ENCODE results near the gene VASH1.

GRCh38 chr14:76760331-76761135, 735 bp upstream of the VASH1 start:
- no peak for TF ChIP-seq KDM1A (IDR thresholded peaks at IDR 0.05; ENCODE audit: low read depth)
- no peak for TF ChIP-seq POLR2A (IDR thresholded peaks at IDR 0.05; ENCODE audit: low read length)
- no peak for TF ChIP-seq CTCF (IDR thresholded peaks at IDR 0.05)
- TF ChIP-seq NR3C1 (IDR thresholded peaks at IDR 0.05) = no peak
- TF ChIP-seq PHF8 (IDR thresholded peaks at IDR 0.05; ENCODE audit: borderline replicate concordance, low read depth) = no peak
- no peak for TF ChIP-seq RNF2 (IDR thresholded peaks at IDR 0.05; ENCODE audit: borderline replicate concordance, low read depth)
- no peak for TF ChIP-seq RCOR1 (IDR thresholded peaks at IDR 0.05; ENCODE audit: low read depth, low read length)
- no peak for TF ChIP-seq HOXA7 (CRISPR knock-in tag; IDR thresholded peaks at IDR 0.05)
